OCI-LY1 (cell line): ENCODE measurements around the gene ATP6V1G1.

Experiments used
- H2AFZ ChIP-seq: fragments of 200-600 bp; sonication (generic), shearing (Covaris generic); 2 replicates; pipeline ENCODE4 v1.6.0; 2014; ENCODE audit warnings: antibody characterized with exemption, mild to moderate bottlenecking, low read length
- H3F3A ChIP-seq: fragments of 200-600 bp; sonication (generic), shearing (Covaris generic); 2 replicates; pipeline ENCODE4 v1.6.0; 2014; ENCODE audit warnings: mild to moderate bottlenecking, antibody characterized with exemption, low read length, moderate library complexity; ENCODE audit not compliant: insufficient read depth
- H3K27ac ChIP-seq: fragments of 200-600 bp; sonication (generic); 2 replicates; pipeline ENCODE4 v1.5.1; 2014; ENCODE audit warnings: low read length, mixed run types, mild to moderate bottlenecking, low read depth; ENCODE audit not compliant: poor library complexity, severe bottlenecking
- H3K27me3 ChIP-seq: fragments of 200-600 bp; sonication (generic); 2 replicates; pipeline ENCODE4 v1.6.0; 2014; ENCODE audit warnings: antibody characterized with exemption, mild to moderate bottlenecking, low read length, moderate library complexity; ENCODE audit not compliant: insufficient read depth
- H3K36me3 ChIP-seq: fragments of 200-600 bp; sonication (generic); 2 replicates; pipeline ENCODE4 v1.6.1; 2014; ENCODE audit warnings: mild to moderate bottlenecking, antibody characterized with exemption, low read length, moderate library complexity, mixed read lengths; ENCODE audit not compliant: insufficient read depth
- H3K4me1 ChIP-seq: fragments of 200-600 bp; sonication (generic); 2 replicates; pipeline ENCODE4 v1.5.1; 2014; ENCODE audit warnings: mild to moderate bottlenecking, low read length, moderate library complexity; ENCODE audit not compliant: insufficient read depth, severe bottlenecking
- H3K4me2 ChIP-seq: fragments of 200-600 bp; sonication (generic), shearing (Covaris generic); 2 replicates; pipeline ENCODE4 v1.6.1; 2014; ENCODE audit warnings: low read length
- H3K4me3 ChIP-seq: fragments of 200-600 bp; sonication (generic); 2 replicates; pipeline ENCODE4 v1.5.1; 2014; ENCODE audit warnings: low read length, low read depth, mild to moderate bottlenecking, mixed read lengths; ENCODE audit not compliant: poor library complexity, severe bottlenecking
- H3K79me2 ChIP-seq: fragments of 200-600 bp; shearing (Covaris generic); 2 replicates; pipeline ENCODE4 v1.6.1; 2016; ENCODE audit warnings: mixed run types, low read length, mixed read lengths; ENCODE audit not compliant: insufficient read depth
- H3K9ac ChIP-seq: fragments of 200-600 bp; sonication (generic), shearing (Covaris generic); 2 replicates; pipeline ENCODE4 v1.6.1; 2014; ENCODE audit warnings: mild to moderate bottlenecking, low read length, mixed read lengths
- H3K9me2 ChIP-seq: fragments of 200-600 bp; sonication (generic), shearing (Covaris generic); 2 replicates; pipeline ENCODE4 v1.6.1; 2014; ENCODE audit warnings: low read depth, mild to moderate bottlenecking, low read length, mixed read lengths
- H3K9me3 ChIP-seq: fragments of 200-600 bp; shearing (Covaris generic); 2 replicates; pipeline ENCODE4 v1.6.1; 2014; ENCODE audit warnings: low read length, mixed read lengths
- H4K20me1 ChIP-seq: fragments of 200-600 bp; sonication (generic), shearing (Covaris generic); 2 replicates; pipeline ENCODE4 v1.6.0; 2016; ENCODE audit warnings: mild to moderate bottlenecking, low read length; ENCODE audit not compliant: insufficient read depth
- CTCF ChIP-seq: fragments of 200-600 bp; sonication (generic), shearing (Covaris generic); IDR thresholded peaks from 2 replicates; pipeline ENCODE4 v1.5.1; 2017; ENCODE audit warnings: mild to moderate bottlenecking, antibody characterized with exemption, low read length, moderate library complexity, mixed read lengths
- EZH2 ChIP-seq: fragments of 200-600 bp; sonication (generic), shearing (Covaris generic); IDR thresholded peaks from 2 replicates; pipeline ENCODE4 v1.8.0; 2017; ENCODE audit warnings: borderline replicate concordance, mixed run types, mild to moderate bottlenecking, antibody characterized with exemption, low read length, moderate library complexity, mixed read lengths

The ATP6V1G1 gene

DNA sequence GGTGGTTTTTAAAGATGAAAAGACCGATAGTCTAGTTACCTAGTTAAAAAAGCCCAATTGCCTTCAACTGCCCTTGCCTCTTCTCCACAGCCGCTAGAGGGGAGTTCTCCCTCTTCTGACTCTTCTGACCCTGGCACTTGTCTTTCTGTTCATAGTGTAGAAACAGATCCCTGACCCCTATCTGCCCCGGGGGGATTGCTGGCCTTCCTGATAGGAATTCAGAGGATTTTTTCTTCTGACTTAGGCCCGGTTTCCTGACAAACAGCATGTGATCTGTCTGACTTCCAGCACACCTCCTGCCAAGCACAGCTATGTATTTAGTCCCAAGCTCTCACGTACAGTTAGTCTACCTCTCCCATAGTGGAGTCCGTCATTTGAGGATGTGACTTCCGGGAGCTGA, 18.5 kb downstream of the ATP6V1G1 start:
- H3K4me1 ChIP-seq, result peaks cover 71% of the 10 kb centered on the region
- peak overlapping the region; percentile 100 for H3K27ac ChIP-seq
- H3K79me2 ChIP-seq, result peaks cover 8% of the 10 kb centered on the region
- H4K20me1 ChIP-seq, result no peaks in the 10 kb centered on the region
- H2AFZ ChIP-seq, result no peak overlapping the region
- TF ChIP-seq EZH2 (no peak), CTCF (peak; percentile 49)
- H3K9me3 ChIP-seq, result no peaks in the 10 kb centered on the region
- H3K36me3 ChIP-seq, result peaks cover 21% of the 10 kb centered on the region
- H3K9ac ChIP-seq, result peak overlapping the region; percentile 63
- no peaks in the 10 kb centered on the region for H3K27me3 ChIP-seq
- no peaks in the 10 kb centered on the region for H3K9me2 ChIP-seq
- H3F3A ChIP-seq, result peaks cover 23% of the 10 kb centered on the region
- H3K4me2 ChIP-seq, result peak overlapping the region; percentile 50
- no peak overlapping the region for H3K4me3 ChIP-seq

DNA sequence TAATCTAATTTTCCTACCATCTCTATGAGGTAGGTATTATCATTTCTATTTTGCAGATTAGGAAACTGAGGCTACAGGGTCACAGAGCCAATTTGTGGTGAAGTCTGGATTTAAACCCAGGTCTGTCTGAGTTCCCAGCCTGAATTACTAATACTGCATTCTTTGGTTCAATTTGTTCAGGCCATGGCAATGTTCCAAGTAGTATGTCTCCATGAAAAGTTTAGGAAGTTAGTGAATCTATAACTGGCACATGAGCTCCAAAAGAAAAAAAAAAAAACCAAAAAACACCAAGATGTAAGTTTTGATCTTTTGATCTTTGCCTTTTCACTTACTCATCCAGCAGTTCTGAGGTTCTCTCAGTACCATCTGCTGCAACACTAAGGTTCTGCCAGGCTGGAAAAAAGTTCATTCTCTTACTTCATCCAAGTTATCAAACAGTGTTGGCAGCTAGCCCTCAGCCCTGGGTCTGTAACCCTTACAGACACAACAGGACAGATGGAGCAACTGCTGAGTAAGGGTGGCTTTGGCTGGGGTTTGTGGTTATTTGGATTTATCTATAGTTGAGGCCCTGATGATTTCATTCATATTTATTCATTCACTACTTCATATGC, 19.1 kb downstream of the ATP6V1G1 start:
- Histone ChIP-seq H3K4me1 (peaks cover 71% of the 10 kb centered on the region), H3K27ac (peak overlapping the region; percentile 100)

DNA sequence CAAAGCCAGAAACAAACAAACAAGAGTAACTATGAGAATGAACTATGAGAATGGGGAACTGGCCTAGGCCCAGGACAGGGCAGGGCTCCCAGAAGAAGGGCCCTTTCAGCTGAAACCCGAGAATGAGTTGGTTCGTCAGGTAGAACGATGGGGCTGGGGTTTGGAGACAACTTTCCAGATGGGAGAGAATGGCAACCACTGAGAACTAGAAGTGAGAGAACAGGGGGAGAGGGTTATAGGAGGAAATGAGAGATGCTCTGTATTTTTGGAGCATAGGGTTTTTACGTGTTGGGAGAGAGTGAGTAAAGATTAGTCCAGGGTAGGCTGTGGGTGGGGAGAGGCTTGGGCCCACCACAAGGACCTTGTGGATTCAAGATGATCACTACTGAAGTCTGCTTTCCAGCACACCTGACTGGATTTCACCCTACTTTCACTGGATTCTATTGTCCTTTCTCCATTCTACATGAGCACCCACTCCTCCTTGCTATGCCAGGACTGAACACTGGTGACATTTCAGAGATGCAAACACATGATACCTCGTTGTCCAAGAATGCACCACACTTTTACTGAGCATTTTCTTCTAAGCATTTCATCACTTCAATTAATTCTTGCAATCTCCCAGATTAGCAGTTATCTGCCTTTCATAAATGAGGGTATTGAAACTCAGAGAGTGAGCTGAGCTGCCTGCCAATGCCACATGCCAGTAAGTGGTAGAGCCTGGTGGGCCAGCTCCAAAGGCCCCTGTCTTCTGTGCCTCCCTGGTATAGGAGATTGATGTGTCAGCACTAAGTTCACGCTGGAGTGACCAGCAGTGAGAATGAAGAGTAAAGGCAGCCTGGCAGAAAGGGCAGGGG, 20.3 kb downstream of the ATP6V1G1 start:
- H2AFZ ChIP-seq, result no peak overlapping the region
- H3K9me3 ChIP-seq, result no peaks in the 10 kb centered on the region
- peaks cover 17% of the 10 kb centered on the region for H3F3A ChIP-seq
- peaks cover 21% of the 10 kb centered on the region for H3K79me2 ChIP-seq
- peak overlapping the region; percentile 33; the same call in 1 of the 2 replicates for H3K9ac ChIP-seq
- H3K27me3 ChIP-seq, result no peaks in the 10 kb centered on the region
- no peaks in the 10 kb centered on the region for H3K9me2 ChIP-seq
- peaks cover 8% of the 10 kb centered on the region; the same call in 1 of the 2 replicates for H3K36me3 ChIP-seq
- no peak for TF ChIP-seq CTCF
- no peak for TF ChIP-seq EZH2
- H3K4me3 ChIP-seq, result no peak overlapping the region
- no peaks in the 10 kb centered on the region for H4K20me1 ChIP-seq
- H3K27ac ChIP-seq, result peak overlapping the region; percentile 100
- H3K4me2 ChIP-seq, result peak overlapping the region; percentile 21; the same call in 1 of the 2 replicates
- peaks cover 78% of the 10 kb centered on the region for H3K4me1 ChIP-seq

More for the DNA sequence above, 19.1 kb downstream of the ATP6V1G1 start:
- Histone ChIP-seq H2AFZ (no peak overlapping the region), H3K27me3 (no peaks in the 10 kb centered on the region), H4K20me1 (no peaks in the 10 kb centered on the region), H3K4me3 (no peak overlapping the region), H3K9me2 (no peaks in the 10 kb centered on the region), H3F3A (peaks cover 23% of the 10 kb centered on the region), H3K9me3 (no peaks in the 10 kb centered on the region), H3K79me2 (peaks cover 9% of the 10 kb centered on the region), H3K4me2 (peak overlapping the region; percentile 50), H3K36me3 (peaks cover 17% of the 10 kb centered on the region), H3K9ac (peak overlapping the region; percentile 63; the same call in 1 of the 2 replicates)
- TF ChIP-seq CTCF (no peak), EZH2 (no peak)
